ENCODE measurements around the gene SDK2.

SDK2 gene

GRCh38 chr17:73553311-73553710 lies 90.9 kb downstream of the SDK2 start:
- DNase-seq (ENCODE audit: low read depth): no peak

- DNase-seq (ENCODE audit: low read depth): no peak
Measured at GRCh38 chr17:73552300-73553048, 91.8 kb downstream of the SDK2 start.

DNA sequence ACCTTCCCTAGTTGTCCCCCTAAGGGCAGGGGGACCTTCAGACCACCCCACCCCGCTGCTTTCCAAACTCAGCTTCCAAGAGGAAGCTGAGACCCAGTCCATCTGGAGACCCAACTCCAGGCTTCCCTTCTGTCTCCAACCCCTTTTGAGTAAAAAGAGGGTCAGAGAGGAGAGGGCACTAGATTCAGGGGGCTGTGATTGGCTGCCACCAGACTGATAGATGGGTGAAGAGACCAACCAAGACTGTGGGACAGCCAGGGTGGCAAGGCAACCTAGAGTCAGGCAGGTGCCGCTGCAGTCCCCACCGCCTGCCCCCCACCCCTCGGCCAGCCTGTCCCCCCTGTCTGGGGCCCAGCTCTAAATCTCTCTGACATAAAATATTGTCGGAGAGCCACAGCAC lies 92.5 kb downstream of the SDK2 start:
- no peak for DNase-seq (ENCODE audit: low read depth)

- no peak for DNase-seq (ENCODE audit: low read depth)
Measured at GRCh38 chr17:73551144-73551543, 93.1 kb downstream of the SDK2 start.

GRCh38 chr17:73550556-73550955 lies 93.7 kb downstream of the SDK2 start:
- no peak for DNase-seq (ENCODE audit: low read depth)

GRCh38 chr17:73549841-73550430 lies 94.3 kb downstream of the SDK2 start:
- no peak for DNase-seq (ENCODE audit: low read depth)

DNA sequence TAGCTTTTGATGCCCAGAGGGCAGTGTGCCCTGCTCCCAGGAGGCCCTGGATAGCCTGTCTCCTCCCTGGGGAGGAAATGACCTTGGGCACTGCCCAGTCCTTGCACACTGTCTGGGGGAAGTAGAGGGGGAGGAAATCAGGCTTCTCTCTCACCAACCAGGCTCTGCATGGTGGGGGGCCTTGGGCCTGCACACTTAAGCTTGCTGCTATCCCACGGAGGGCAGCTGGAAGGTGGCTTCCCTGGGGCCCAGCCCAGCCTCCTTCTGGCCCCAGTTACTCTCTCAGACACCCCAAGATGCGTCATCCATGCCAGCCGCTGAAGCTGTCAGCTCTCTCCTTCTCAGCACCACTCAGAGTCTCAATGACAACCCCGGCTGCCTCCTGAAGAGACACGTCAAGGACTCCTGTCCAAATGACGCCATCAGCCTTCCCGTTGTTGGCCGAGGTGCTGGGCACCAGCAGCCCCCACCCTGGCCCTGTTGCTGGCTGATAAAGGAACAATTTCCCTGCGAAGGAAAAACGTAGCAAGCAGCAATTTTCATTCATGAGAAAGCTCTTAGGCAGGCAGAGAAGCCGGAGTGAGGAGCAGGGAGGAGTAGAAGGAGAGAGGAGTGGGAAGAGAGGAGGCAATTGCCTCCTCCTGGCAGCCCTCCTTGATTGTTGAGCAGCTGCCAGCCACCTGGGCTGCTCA lies 95.5 kb downstream of the SDK2 start:
- DNase-seq (ENCODE audit: low read depth): no peak

GRCh38 chr17:73547790-73548189 lies 96.5 kb downstream of the SDK2 start:
- DNase-seq (ENCODE audit: low read depth): no peak

DNA sequence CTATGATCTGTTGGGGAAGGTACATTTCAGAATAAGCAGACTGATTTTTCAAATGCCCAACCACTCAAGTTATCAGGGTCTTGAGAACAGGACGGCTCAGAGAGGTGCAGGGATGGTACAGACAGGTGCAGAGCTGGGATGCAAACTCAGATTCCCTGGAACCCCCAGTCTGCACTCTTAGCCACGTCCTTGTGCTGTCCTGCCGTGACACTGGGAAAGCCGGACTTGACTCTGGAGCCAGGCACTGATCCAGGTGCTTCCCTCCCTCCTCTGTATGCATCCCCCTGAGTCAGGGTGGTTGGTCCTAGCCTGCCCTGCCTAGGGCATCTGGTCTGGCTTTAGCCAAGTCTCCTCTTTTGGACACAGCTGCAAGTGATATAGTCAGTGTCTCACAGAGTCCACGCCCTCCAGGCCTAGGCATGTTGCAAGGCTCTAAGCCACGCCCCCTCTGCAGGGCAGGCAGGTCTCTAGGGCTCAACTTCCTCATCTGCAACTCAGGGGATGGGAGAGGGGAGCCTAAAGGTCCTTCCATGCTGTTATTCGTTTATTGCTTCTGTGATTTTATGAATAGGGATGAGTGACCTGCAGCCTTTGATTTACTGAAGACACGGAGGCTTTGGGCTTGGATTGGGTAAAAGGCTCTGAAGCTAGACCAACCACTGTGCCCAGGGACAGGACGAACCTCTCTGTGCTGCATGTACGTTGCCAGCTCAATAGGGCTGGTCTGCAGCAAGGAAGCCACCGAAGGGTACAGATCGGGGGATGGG lies 97.3 kb downstream of the SDK2 start:
- DNase-seq (ENCODE audit: low read depth): no peak

GRCh38 chr17:73546114-73546513 lies 98.1 kb downstream of the SDK2 start:
- no peak for DNase-seq (ENCODE audit: low read depth)

DNA sequence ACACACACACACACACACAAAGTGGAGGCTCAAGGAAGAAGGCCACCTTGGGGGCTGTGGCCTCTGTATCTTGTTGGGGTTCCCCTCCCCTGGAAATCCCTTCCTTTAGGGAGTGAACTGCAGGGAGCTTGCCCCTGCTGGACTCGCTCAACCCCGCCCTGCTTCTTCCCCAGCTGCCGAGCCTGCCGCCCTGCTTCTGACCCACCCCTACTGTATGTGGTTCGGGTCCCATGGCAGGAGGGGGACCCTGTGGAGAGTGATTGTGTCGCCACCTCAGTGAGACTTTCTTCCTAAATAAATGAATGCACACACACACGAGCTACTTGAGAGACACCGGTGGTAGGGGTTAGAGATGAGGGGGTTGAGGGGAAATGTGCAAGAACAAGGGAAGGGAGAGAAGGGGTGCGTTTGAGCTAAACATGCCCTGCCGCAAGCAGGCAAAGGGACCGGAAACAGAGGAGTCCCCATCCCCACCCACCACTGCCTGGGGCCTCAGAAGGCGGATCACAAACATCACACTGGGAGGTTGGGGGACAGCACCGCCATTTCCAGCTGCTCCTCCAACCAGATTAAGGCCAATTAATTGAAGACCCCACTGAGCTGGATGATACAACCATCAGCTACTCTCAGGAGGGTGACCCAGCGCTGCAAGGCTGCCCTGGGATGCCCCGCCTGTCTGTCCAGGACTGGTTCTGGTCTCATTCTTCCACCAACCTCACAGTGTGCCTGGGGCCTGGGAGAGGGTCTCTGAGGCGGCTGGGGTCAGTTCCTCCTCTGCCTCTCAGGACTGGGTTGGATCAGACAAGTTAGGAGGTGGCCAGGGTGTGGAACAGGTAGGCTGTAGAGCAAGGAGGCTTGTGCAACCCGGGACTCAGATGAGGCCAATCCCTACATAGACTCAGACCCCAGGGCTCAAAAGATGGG lies 98.9 kb downstream of the SDK2 start:
- no peak for DNase-seq (ENCODE audit: low read depth)

- no peak for DNase-seq (ENCODE audit: low read depth)
Measured at GRCh38 chr17:73544333-73544732, 99.9 kb downstream of the SDK2 start.

GRCh38 chr17:73542323-73542722 lies 101.9 kb downstream of the SDK2 start:
- DNase-seq (ENCODE audit: low read depth): no peak

DNA sequence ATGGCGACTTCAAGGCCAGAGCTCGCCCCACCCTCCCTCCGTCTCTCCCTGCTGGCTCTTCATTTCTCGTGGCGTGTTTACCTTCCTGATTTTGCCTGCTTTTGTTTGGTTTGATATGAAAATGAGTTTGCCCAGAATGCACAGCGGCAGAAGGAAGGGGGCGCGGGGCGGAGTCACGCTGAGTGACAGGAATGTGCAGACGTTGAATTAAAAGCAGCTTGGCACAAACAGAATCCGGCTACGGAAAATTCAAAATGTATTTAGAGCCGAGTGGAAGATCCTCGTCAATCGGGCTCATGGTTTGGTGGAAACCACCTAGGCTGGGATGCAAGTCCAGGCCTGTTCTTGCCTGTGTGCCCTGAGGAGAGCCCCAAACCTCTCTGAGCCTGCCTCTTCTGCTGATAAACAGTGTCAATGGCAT lies 102.7 kb downstream of the SDK2 start:
- DNase-seq (ENCODE audit: low read depth): no peak

- DNase-seq (ENCODE audit: low read depth): no peak
Measured at GRCh38 chr17:73541111-73541510, 103.1 kb downstream of the SDK2 start.

DNA sequence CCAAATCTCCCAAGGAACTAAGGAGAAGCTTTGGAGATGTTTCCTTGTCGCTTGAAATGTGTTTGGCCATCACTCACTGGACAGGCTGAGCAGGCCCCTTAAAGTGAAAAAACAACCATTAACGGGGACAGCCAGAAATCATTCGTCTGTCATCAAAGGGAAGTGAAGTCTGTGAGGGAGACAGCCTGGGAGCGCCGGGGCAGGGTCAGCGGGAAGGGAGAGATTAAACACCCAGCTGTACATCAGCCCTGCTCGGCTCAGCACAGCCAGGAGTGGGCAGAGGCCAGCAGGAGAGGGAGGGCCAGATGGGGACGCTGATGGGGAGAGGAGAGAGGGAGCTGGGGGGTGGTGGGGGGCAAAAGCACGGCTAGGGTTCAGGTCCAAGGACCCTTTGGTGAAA lies 105.1 kb downstream of the SDK2 start:
- DNase-seq (ENCODE audit: low read depth): no peak

- no peak for DNase-seq (ENCODE audit: low read depth)
Measured at GRCh38 chr17:73538445-73538844, 105.8 kb downstream of the SDK2 start.

DNA sequence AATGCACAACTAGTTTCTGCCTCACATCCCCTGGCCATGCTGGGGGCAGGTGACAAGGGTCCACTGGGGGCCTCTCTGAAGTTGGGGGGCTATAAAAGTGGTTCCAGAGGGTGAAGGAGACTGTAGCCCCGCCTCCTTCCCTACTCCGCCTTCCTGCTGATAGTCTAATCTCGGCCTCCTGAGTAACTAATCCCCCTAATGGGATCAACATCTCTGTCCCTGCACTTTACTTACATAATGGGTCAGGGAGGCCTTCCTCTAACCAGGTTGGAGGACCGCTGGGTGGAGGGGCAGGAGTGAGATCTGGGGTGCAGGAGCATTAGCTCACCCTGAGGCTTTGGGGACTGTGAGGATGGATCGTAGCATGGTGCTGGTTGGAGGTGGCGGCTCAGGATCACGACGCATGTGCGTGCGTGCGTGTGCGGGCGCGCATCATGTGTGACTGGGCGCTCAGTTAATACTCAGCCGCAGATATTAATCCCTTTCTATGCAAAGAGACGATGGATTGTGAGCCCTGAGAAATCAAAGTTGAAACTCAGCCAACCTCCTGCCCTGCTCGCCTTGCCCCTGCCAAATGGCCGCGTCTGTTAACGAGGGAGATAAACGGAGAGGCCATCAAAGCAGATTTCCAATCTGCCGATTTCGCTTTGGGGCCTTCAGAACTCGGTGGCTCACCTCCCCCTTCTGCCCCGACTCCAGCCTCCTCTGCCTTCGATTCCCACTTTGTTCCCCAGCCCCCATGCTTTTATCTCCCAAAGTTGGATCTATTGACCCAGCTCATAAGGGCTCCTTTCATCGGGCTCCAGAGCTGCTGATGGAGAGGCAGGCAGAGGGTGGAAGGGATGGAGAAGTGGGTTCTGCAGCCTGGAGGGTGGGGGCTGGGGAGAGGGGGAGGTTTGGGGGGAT lies 107.3 kb downstream of the SDK2 start:
- no peak for DNase-seq (ENCODE audit: low read depth)

- DNase-seq (ENCODE audit: low read depth): no peak
Measured at GRCh38 chr17:73535746-73536145, 108.5 kb downstream of the SDK2 start.

- DNase-seq (ENCODE audit: low read depth): no peak
Measured at GRCh38 chr17:73534209-73534909, 109.9 kb downstream of the SDK2 start.

Data from amniotic epithelial cell (primary cell).